HCT116 (cell line): ENCODE measurements around the gene FGF14.

Source experiments
- ATF3 ChIP-seq: IDR thresholded peaks from 2 replicates; pipeline ENCODE4 v1.6.1; 2012
- EGR1 ChIP-seq: IDR thresholded peaks from 2 replicates; pipeline ENCODE4 v1.6.1; 2012; ENCODE audit warnings: low read depth
- ELF1 ChIP-seq: IDR thresholded peaks from 2 replicates; pipeline ENCODE4 v1.6.1; 2012; ENCODE audit warnings: low read depth, borderline replicate concordance
- EZH2 ChIP-seq: fragments of 200-600 bp; sonication (generic); IDR thresholded peaks from 2 replicates; pipeline ENCODE4 v1.6.1; 2017; ENCODE audit warnings: antibody characterized with exemption, mixed run types
- EZH2phosphoT487 ChIP-seq: fragments of 200-600 bp; IDR thresholded peaks from 2 replicates; pipeline ENCODE4 v1.6.1; 2018; ENCODE audit warnings: antibody characterized with exemption, borderline replicate concordance
- MAX ChIP-seq: IDR thresholded peaks from 2 replicates; pipeline ENCODE4 v1.6.1; 2012
- POLR2A ChIP-seq: IDR thresholded peaks from 2 replicates; pipeline ENCODE4 v1.7.0; 2011; ENCODE audit warnings: borderline replicate concordance; ENCODE audit not compliant: insufficient read depth, insufficient read length; ENCODE audit errors: extremely low read depth
- POLR2AphosphoS5 ChIP-seq: IDR thresholded peaks from 2 replicates; pipeline ENCODE4 v1.6.1; 2011; ENCODE audit warnings: mild to moderate bottlenecking, low read depth, low read length, moderate library complexity
- RAD21 ChIP-seq: IDR thresholded peaks from 2 replicates; pipeline ENCODE4 v1.6.1; 2012; ENCODE audit warnings: low read depth, mild to moderate bottlenecking
- SP1 ChIP-seq: IDR thresholded peaks from 2 replicates; pipeline ENCODE4 v1.6.1; 2012; ENCODE audit warnings: low read depth
- SRF ChIP-seq: IDR thresholded peaks from 2 replicates; pipeline ENCODE4 v1.6.1; 2012; ENCODE audit warnings: low read depth
- YY1 ChIP-seq: IDR thresholded peaks from 2 replicates; pipeline ENCODE4 v1.6.1; 2011; ENCODE audit warnings: low read length, low read depth, moderate library complexity, mild to moderate bottlenecking; ENCODE audit not compliant: insufficient replicate concordance; ENCODE audit errors: extremely low read depth
- ZBTB33 ChIP-seq: IDR thresholded peaks from 2 replicates; pipeline ENCODE4 v1.6.1; 2011; ENCODE audit warnings: mild to moderate bottlenecking, low read length, moderate library complexity; ENCODE audit not compliant: insufficient replicate concordance; ENCODE audit errors: extremely low read depth
- TF ChIP-seq, protein P1 (sequence below), 3 experiments: fragments of 200-600 bp in 1 of 3; sonication (generic) in 1 of 3; IDR thresholded peaks in 2 of 3; conservative IDR thresholded peaks in 1 of 3; 2 replicates each; pipeline ENCODE4 v1.5.1; 2012 to 2017; ENCODE audit warnings: low read depth in 2 of 3, low read length in 2 of 3, antibody characterized with exemption in 1 of 3, borderline replicate concordance in 1 of 3, control low read depth in 1 of 3, mild to moderate bottlenecking in 1 of 3, mixed read lengths in 1 of 3, mixed run types in 1 of 3, moderate library complexity in 1 of 3; ENCODE audit not compliant: insufficient read depth in 1 of 3

GRCh38 chr13:102373221-102373620 is 28.6 kb downstream of the FGF14 start:
- TF ChIP-seq POLR2A = no peak
- TF ChIP-seq ATF3 = no peak
- TF ChIP-seq, protein P1, sequence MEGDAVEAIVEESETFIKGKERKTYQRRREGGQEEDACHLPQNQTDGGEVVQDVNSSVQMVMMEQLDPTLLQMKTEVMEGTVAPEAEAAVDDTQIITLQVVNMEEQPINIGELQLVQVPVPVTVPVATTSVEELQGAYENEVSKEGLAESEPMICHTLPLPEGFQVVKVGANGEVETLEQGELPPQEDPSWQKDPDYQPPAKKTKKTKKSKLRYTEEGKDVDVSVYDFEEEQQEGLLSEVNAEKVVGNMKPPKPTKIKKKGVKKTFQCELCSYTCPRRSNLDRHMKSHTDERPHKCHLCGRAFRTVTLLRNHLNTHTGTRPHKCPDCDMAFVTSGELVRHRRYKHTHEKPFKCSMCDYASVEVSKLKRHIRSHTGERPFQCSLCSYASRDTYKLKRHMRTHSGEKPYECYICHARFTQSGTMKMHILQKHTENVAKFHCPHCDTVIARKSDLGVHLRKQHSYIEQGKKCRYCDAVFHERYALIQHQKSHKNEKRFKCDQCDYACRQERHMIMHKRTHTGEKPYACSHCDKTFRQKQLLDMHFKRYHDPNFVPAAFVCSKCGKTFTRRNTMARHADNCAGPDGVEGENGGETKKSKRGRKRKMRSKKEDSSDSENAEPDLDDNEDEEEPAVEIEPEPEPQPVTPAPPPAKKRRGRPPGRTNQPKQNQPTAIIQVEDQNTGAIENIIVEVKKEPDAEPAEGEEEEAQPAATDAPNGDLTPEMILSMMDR (IDR thresholded peaks at IDR 0.05 in 2 of 3, conservative IDR thresholded peaks at IDR 0.05 in 1 of 3; ENCODE audit: borderline replicate concordance in 1 of 3, insufficient read depth in 1 of 3, low read depth in 2 of 3, low read length in 2 of 3) = no peak
- TF ChIP-seq SP1 = no peak
- TF ChIP-seq POLR2AphosphoS5 = no peak
- TF ChIP-seq RAD21 = no peak
- no peak for TF ChIP-seq EZH2
- no peak for TF ChIP-seq EZH2phosphoT487
- no peak for TF ChIP-seq MAX
- TF ChIP-seq ELF1 = no peak
- TF ChIP-seq SRF = no peak
- no peak for TF ChIP-seq ZBTB33
- no peak for TF ChIP-seq YY1
- TF ChIP-seq EGR1 = no peak
